ENCODE data around the gene CDK2. TPM values are rescaled to one million over a fixed set of nuclear protein-coding genes. Genes with fewer than 3 reads are reported as not detected.

The CDK2 gene
- total and polyA plus RNA-seq, 9 of the 15 experiments (the other 6 are each of a cell fraction or from before 2014, with no cell fraction given) = 17.4 to 213 (median 109) TPM

GRCh38 chr12:55996715-55997534, 30.3 kb downstream of the CDK2 start, which contains the start of gene SUOX (continued):
- TF ChIP-seq ZBTB11 (CRISPR knock-in tag; IDR thresholded peaks at IDR 0.05) (peak in 2 of 3 experiments; percentile 35 to 67; a peak in 2 of 6 replicates), ARID4B (CRISPR knock-in tag; IDR thresholded peaks at IDR 0.05) (peak; percentile 62; the same call in 1 of the 2 replicates), NRF1 (conservative IDR thresholded peaks at IDR 0.05 in 1 of 2, IDR thresholded peaks at IDR 0.05 in 1 of 2) (peak; percentile 67 to 72), POLR2G (IDR thresholded peaks at IDR 0.05; ENCODE audit: low read depth, low read length) (peak; percentile 83), CTBP1 (IDR thresholded peaks at IDR 0.05; ENCODE audit: borderline replicate concordance) (0 out of 2 replicates have a peak, but pooled peaks have one; percentile 27), FOS (IDR thresholded peaks at IDR 0.05; ENCODE audit: extremely low read depth, insufficient read length) (peak; percentile 65), NR2F6 (CRISPR knock-in tag; IDR thresholded peaks at IDR 0.05) (peak; percentile 79; the same call in 1 of the 2 replicates), ASH1L (IDR thresholded peaks at IDR 0.05; ENCODE audit: borderline replicate concordance, low read depth, partially characterized antibody) (no peak), ZFP1 (CRISPR knock-in tag; IDR thresholded peaks at IDR 0.05) (peak; percentile 35; the same call in 1 of the 2 replicates), KDM1A (IDR thresholded peaks at IDR 0.05) (peak in 1 of 2 experiments; percentile 42; a peak in 1 of 4 replicates), CBFA2T3 (IDR thresholded peaks at IDR 0.05) (peak; percentile 12; the same call in 1 of the 2 replicates), SMAD2 (IDR thresholded peaks at IDR 0.05; ENCODE audit: low read depth, low read length) (no peak), ID3 (CRISPR knock-in tag; IDR thresholded peaks at IDR 0.05) (no peak), ID3 (tag; IDR thresholded peaks at IDR 0.05) (no peak), ATF7 (IDR thresholded peaks at IDR 0.05) (peak; percentile 50; the same call in 1 of the 2 replicates), ZNF311 (CRISPR knock-in tag; IDR thresholded peaks at IDR 0.05) (no peak), ZBTB43 (CRISPR knock-in tag; IDR thresholded peaks at IDR 0.05) (0 out of 2 replicates have a peak, but pooled peaks have one; percentile 43)
